ENCODE measurements around the gene NHS.

NHS gene

GRCh38 chrX:17740137-17741122 is 365.4 kb downstream of the NHS start:
- Mint-ChIP-seq H3K27ac (no peak overlapping the region), H3K27me3 (no peaks in the 10 kb centered on the region), H3K4me1 (ENCODE audit: low read depth) (peaks cover 59% of the 10 kb centered on the region), H3K9me3 (ENCODE audit: low read depth) (no peaks in the 10 kb centered on the region), H3K36me3 (no peaks in the 10 kb centered on the region), H3K4me3 (peak overlapping the region; percentile 58)

DNA sequence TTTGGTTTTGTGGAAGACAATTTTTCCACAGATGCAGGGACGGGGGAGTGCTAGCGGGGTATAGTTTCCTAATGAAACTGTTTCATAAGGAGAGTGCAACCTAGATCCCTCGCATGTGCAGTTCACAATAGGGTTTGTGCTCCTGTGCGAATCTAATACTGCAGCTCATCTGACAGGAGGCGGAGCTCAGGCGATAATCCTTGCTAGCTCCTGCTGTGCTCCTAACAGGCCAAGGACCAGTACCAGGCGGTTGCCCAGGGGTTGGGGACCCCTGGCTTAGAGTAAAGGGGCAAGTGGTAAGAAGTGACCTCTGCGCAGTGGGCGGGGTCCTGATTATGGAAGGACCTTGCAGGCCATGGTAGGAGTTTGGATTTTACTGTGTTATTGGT is 366.1 kb downstream of the NHS start:
- H3K4me3 Mint-ChIP-seq: no peak overlapping the region
- no peaks in the 10 kb centered on the region for H3K36me3 Mint-ChIP-seq
- peaks cover 59% of the 10 kb centered on the region for H3K4me1 Mint-ChIP-seq (ENCODE audit: low read depth)
- H3K9me3 Mint-ChIP-seq (ENCODE audit: low read depth): no peaks in the 10 kb centered on the region
- no peaks in the 10 kb centered on the region for H3K27me3 Mint-ChIP-seq
- no peak overlapping the region for H3K27ac Mint-ChIP-seq

GRCh38 chrX:17743913-17744312 is 368.9 kb downstream of the NHS start:
- Mint-ChIP-seq H3K4me3 (no peak overlapping the region), H3K9me3 (ENCODE audit: low read depth) (no peaks in the 10 kb centered on the region), H3K4me1 (ENCODE audit: low read depth) (peaks cover 50% of the 10 kb centered on the region), H3K27ac (no peak overlapping the region), H3K27me3 (no peaks in the 10 kb centered on the region), H3K36me3 (no peaks in the 10 kb centered on the region)

GRCh38 chrX:17744896-17745523 is 370.0 kb downstream of the NHS start:
- no peaks in the 10 kb centered on the region for H3K36me3 Mint-ChIP-seq
- H3K27ac Mint-ChIP-seq: no peak overlapping the region
- H3K4me3 Mint-ChIP-seq: no peak overlapping the region
- peaks cover 41% of the 10 kb centered on the region for H3K4me1 Mint-ChIP-seq (ENCODE audit: low read depth)
- no peaks in the 10 kb centered on the region for H3K27me3 Mint-ChIP-seq
- no peaks in the 10 kb centered on the region for H3K9me3 Mint-ChIP-seq (ENCODE audit: low read depth)

- Mint-ChIP-seq H3K36me3 (no peaks in the 10 kb centered on the region), H3K9me3 (ENCODE audit: low read depth) (no peaks in the 10 kb centered on the region), H3K27ac (no peak overlapping the region), H3K27me3 (no peaks in the 10 kb centered on the region), H3K4me3 (no peak overlapping the region), H3K4me1 (ENCODE audit: low read depth) (peaks cover 18% of the 10 kb centered on the region)
Observed at GRCh38 chrX:17747692-17748091, 372.7 kb downstream of the NHS start.

DNA sequence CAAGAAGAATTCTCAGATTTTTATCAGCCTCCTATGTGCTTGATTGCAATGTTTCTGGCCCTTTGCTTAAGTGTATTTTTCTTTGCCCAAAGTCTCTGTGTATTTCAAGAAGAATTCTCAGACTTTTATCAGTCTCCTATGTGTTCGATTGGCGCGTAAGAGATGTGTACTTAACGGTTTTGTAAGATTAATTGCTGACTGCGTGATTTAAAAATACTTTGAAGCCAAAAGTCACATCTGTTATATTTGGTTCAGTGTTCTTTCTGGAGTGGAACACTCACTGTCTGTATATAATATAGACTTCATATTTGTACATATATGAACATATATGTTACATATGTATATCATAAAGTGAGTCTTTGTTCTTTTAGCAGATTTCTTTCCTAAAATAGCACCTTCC is 373.7 kb downstream of the NHS start:
- Mint-ChIP-seq H3K9me3 (ENCODE audit: low read depth) (no peaks in the 10 kb centered on the region), H3K36me3 (no peaks in the 10 kb centered on the region), H3K27me3 (no peaks in the 10 kb centered on the region), H3K4me1 (ENCODE audit: low read depth) (peaks cover 11% of the 10 kb centered on the region), H3K4me3 (no peak overlapping the region), H3K27ac (no peak overlapping the region)

DNA sequence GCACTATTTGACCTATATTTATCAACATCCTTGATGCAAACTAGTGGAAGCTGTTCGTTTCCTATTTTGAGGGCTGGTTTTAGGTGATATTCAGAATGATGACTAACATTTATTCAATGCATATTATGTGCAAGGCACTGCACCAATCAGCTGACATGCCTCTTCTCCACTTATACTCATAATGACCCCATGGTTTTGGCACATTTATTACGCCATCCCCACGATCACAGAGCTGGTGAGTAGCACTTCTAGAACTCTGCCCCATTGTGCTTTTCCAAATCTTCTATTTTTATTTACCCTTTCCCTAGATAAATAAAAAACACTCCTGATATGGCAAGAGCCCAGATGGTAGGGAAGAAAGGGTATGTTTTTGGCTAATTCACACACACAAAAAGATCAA is 375.4 kb downstream of the NHS start:
- Mint-ChIP-seq H3K4me1 (ENCODE audit: low read depth) (peaks cover 3% of the 10 kb centered on the region), H3K27me3 (no peaks in the 10 kb centered on the region), H3K9me3 (ENCODE audit: low read depth) (no peaks in the 10 kb centered on the region), H3K27ac (no peak overlapping the region), H3K36me3 (no peaks in the 10 kb centered on the region), H3K4me3 (no peak overlapping the region)

- H3K36me3 Mint-ChIP-seq: no peaks in the 10 kb centered on the region
- H3K4me1 Mint-ChIP-seq (ENCODE audit: low read depth): peaks cover 10% of the 10 kb centered on the region
Observed at GRCh38 chrX:17758382-17758781, 383.4 kb downstream of the NHS start.

DNA sequence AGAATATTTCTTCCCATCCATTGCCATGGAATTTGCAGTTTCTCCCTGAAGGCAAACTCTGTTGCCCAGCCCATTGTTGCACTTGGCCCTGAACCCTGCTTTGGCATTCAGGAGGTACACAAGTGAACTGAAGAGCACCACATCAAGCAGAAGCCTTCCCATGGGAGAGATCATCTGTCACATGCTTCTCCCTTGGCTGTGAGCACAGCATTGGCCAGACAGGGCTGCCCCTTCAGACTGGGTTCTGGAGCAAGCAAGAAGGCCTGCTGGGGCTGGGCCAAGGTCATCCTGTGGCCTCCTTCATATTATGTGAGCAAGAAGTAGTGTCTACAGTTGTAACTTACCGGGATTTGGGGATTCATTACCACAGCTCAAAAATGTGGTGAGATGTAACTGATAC is 385.0 kb downstream of the NHS start:
- no peak overlapping the region for H3K27ac Mint-ChIP-seq
- no peaks in the 10 kb centered on the region for H3K36me3 Mint-ChIP-seq
- H3K27me3 Mint-ChIP-seq: no peaks in the 10 kb centered on the region
- no peaks in the 10 kb centered on the region for H3K9me3 Mint-ChIP-seq (ENCODE audit: low read depth)
- H3K4me3 Mint-ChIP-seq: no peak overlapping the region
- peaks cover 10% of the 10 kb centered on the region for H3K4me1 Mint-ChIP-seq (ENCODE audit: low read depth)

More at GRCh38 chrX:17758382-17758781, 383.4 kb downstream of the NHS start:
- Mint-ChIP-seq H3K27ac (no peak overlapping the region), H3K9me3 (ENCODE audit: low read depth) (no peaks in the 10 kb centered on the region), H3K27me3 (no peaks in the 10 kb centered on the region), H3K4me3 (no peak overlapping the region)

DNA sequence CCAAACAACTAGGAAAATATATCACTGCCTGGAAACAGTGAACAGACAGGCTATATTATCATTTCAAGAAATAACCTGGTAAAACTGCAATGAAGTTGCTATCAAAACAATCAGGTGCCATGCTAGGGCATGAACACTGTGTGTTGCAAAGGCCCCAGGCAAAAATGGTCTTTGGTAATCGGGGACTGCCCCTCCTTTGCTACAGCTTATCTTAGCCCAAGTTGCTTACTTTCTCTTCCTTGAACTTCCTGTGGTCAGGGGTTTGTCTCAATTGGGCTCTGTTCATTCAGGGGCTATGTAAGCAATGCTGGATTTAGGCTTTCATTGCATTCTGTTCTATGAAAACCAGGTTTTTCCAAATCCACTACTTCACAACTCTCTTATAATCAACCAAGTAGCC is 392.7 kb downstream of the NHS start:
- no peaks in the 10 kb centered on the region for H3K27me3 Mint-ChIP-seq
- H3K4me1 Mint-ChIP-seq (ENCODE audit: low read depth): no peaks in the 10 kb centered on the region
- no peaks in the 10 kb centered on the region for H3K9me3 Mint-ChIP-seq (ENCODE audit: low read depth)
- no peak overlapping the region for H3K4me3 Mint-ChIP-seq
- no peak overlapping the region for H3K27ac Mint-ChIP-seq
- H3K36me3 Mint-ChIP-seq: no peaks in the 10 kb centered on the region

- Mint-ChIP-seq H3K27me3 (no peaks in the 10 kb centered on the region), H3K9me3 (ENCODE audit: low read depth) (no peaks in the 10 kb centered on the region), H3K27ac (no peak overlapping the region)
Observed at GRCh38 chrX:17768997-17769396, 394.0 kb downstream of the NHS start.

DNA sequence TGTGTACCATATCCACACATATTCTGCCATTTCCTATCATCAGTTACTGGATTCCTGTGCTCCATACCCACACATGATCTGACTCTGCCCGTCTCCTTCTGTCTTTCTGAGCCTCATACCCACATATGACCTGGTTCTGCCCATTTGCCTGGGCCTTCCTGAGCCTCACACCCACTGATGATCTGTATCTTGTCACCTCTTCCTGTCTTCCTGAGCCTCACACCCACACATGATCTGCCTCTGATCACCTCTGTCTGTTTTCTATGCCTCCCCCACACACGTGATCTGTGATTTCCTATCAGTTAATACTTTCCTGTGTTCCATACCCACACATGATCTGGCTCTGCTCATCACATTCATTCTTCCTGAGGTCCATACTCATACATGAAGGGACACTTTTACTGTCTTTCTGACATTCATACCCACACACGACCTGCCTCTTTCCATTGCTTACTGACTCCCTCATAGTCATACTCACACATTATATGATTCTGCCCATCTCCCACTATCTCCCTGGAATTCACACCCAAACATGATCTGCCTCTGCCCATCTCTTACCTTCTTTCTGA is 394.8 kb downstream of the NHS start:
- Mint-ChIP-seq H3K27ac (no peak overlapping the region), H3K4me1 (ENCODE audit: low read depth) (no peaks in the 10 kb centered on the region), H3K36me3 (no peaks in the 10 kb centered on the region), H3K9me3 (ENCODE audit: low read depth) (no peaks in the 10 kb centered on the region), H3K4me3 (no peak overlapping the region), H3K27me3 (no peaks in the 10 kb centered on the region)

More at GRCh38 chrX:17768997-17769396, 394.0 kb downstream of the NHS start:
- Mint-ChIP-seq H3K4me3 (no peak overlapping the region), H3K4me1 (ENCODE audit: low read depth) (no peaks in the 10 kb centered on the region), H3K36me3 (no peaks in the 10 kb centered on the region)

GRCh38 chrX:17773221-17773876 is 398.3 kb downstream of the NHS start:
- no peak overlapping the region for H3K27ac Mint-ChIP-seq
- H3K4me1 Mint-ChIP-seq (ENCODE audit: low read depth): peaks cover 18% of the 10 kb centered on the region
- H3K27me3 Mint-ChIP-seq: no peaks in the 10 kb centered on the region

GRCh38 chrX:17774053-17774452 is 399.1 kb downstream of the NHS start:
- H3K27ac Mint-ChIP-seq: no peak overlapping the region
- H3K9me3 Mint-ChIP-seq (ENCODE audit: low read depth): no peaks in the 10 kb centered on the region
- peaks cover 25% of the 10 kb centered on the region for H3K4me1 Mint-ChIP-seq (ENCODE audit: low read depth)
- no peaks in the 10 kb centered on the region for H3K36me3 Mint-ChIP-seq
- no peaks in the 10 kb centered on the region for H3K27me3 Mint-ChIP-seq
- H3K4me3 Mint-ChIP-seq: no peak overlapping the region

More at GRCh38 chrX:17773221-17773876, 398.3 kb downstream of the NHS start:
- Mint-ChIP-seq H3K36me3 (no peaks in the 10 kb centered on the region), H3K9me3 (ENCODE audit: low read depth) (no peaks in the 10 kb centered on the region), H3K4me3 (no peak overlapping the region)

DNA sequence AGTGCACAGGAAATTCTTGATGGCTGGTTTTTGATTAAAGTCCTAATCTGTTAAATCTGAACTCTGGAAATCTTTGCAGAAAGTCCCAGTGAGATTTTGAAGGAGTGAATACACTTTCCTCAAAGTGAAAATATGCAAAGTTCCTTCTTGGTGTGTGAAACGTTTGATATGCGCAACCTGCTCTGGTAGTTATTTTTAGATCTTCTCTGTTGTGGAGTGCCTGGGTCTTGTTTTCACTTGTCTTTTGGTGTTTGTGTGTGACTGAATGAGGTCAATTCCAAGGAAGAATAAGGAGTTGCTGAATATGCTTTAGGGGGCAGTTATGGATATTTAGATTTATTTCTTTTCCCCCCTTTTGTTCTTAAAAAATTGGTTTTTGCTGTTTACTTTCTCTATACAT is 404.0 kb downstream of the NHS start:
- H3K27ac Mint-ChIP-seq: peak overlapping the region; percentile 19
- no peaks in the 10 kb centered on the region for H3K36me3 Mint-ChIP-seq
- peaks cover 35% of the 10 kb centered on the region for H3K4me1 Mint-ChIP-seq (ENCODE audit: low read depth)
- H3K27me3 Mint-ChIP-seq: no peaks in the 10 kb centered on the region
- H3K9me3 Mint-ChIP-seq (ENCODE audit: low read depth): no peaks in the 10 kb centered on the region
- H3K4me3 Mint-ChIP-seq: peak overlapping the region; percentile 34

Data from activated naive CD8-positive, alpha-beta T cell (primary cell).